Cardiac fibroblast (primary cell): ENCODE results near the gene TEX29.
A peak's percentile ranks its signal among the peaks of the same experiment; 100 is the strongest.

Experiments
- DNase-seq, 2 donors: peaks; one replicate each; pipeline versions ENCODE4 v3.0.0 to v3.0.0-alpha.2; 2010; ENCODE audit warnings: low read depth in 2 of 2
- H3K4me3 ChIP-seq, 2 donors: replicated peaks in 1 of 2; 1 replicate in 1 of 2; 2 replicates in 1 of 2; pipeline ENCODE4 v1.5.1; 2011; ENCODE audit warnings: low read depth in 2 of 2, low read length in 2 of 2, mild to moderate bottlenecking in 2 of 2, moderate library complexity in 1 of 2
- CTCF ChIP-seq: IDR thresholded peaks from one replicate; pipeline ENCODE4 v1.5.1; 2011; ENCODE audit warnings: low read depth, mild to moderate bottlenecking, low read length, inconsistent platforms

TEX29 gene

GRCh38 chr13:111329641-111330040, 9.2 kb downstream of the TEX29 start:
- no peak for TF ChIP-seq CTCF
- no peak overlapping the region for H3K4me3 ChIP-seq
- DNase-seq, result no peak

- no peak for DNase-seq
- no peak overlapping the region for H3K4me3 ChIP-seq
- TF ChIP-seq CTCF, result no peak
Observed at GRCh38 chr13:111330066-111330610, 9.7 kb downstream of the TEX29 start.

DNA sequence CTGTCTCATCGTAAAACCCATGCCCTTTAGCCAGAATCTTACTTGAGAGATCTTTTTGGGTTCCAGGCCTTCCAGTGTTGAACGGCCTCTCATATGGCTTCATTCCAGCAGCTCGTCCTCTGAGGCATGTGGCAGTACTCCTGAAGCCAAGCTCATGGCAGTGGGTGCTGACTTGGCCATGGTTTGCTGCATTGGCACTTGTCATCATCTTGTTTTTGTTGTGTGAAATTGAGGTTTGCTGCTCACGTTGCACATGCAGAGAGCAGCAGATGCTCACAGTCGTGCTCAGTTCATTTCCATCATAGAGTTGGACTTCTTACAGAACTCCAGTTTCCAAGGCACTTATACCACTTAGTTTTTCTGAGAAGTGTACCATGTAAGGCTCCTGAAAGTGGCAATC, 14.9 kb downstream of the TEX29 start:
- no peak for TF ChIP-seq CTCF
- DNase-seq, result no peak
- H3K4me3 ChIP-seq, result no peak overlapping the region

DNA sequence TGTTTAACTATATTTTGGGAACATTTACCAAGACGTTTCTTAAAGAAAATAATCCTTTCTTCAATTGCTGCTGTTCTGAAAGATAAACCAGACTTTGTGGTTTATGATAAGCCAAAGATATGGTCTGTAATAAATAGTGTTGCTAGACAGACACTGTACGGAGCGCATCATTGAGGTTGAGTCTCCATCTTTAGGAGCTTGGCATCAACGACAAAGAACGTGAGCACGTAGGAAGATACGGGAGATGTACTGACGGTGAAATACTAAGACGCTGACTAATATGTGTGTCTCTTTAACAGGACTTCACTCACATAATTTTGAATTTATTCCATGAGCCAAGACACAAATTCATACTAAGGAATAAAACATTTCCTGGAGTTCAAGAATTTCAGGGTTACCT, 16.2 kb downstream of the TEX29 start:
- H3K4me3 ChIP-seq, result no peak overlapping the region
- no peak for TF ChIP-seq CTCF
- DNase-seq, result peak; percentile 30 to 45

- H3K4me3 ChIP-seq, result no peak overlapping the region
- peak; percentile 77 to 92 for DNase-seq
- no peak for TF ChIP-seq CTCF
Observed at GRCh38 chr13:111337206-111337605, 16.8 kb downstream of the TEX29 start.

GRCh38 chr13:111337741-111338140, 17.3 kb downstream of the TEX29 start:
- no peak for TF ChIP-seq CTCF
- H3K4me3 ChIP-seq, result no peak overlapping the region
- peak; percentile 8 to 13 for DNase-seq

GRCh38 chr13:111338841-111339240, 18.4 kb downstream of the TEX29 start:
- H3K4me3 ChIP-seq, result no peak overlapping the region
- no peak for TF ChIP-seq CTCF
- no peak for DNase-seq
